Common myeloid progenitor, CD34-positive (primary cell): ENCODE results near the gene SCAPER.
"Not testable (repeated sequence)": the region's sequence is repeated elsewhere in the genome, so short reads cannot be mapped to it uniquely, and the experiment has no call there.

Source experiments
- CTCF ChIA-PET: fragments of 350-600 bp; sonication (Branson Sonifier 250); formaldehyde crosslinking; loops from one replicate; lab custom pipeline; 2021; ENCODE audit warnings: antibody characterized with exemption; lab: Charles Lee
- POLR2A ChIA-PET: fragments of 350-600 bp; sonication (Branson Sonifier 250); formaldehyde crosslinking; loops from one replicate; lab custom pipeline; 2021; ENCODE audit warnings: antibody characterized with exemption; lab: Charles Lee
- DNase-seq, 3 donors: peaks; one replicate each; pipeline versions ENCODE4 v3.0.0 to v3.0.0-alpha.2; 2013
- H3K27ac ChIP-seq, 2 experiments: 1 replicate in 1 of 2; 2 replicates in 1 of 2; pipeline ENCODE4 v1.7.0; 2013; ENCODE audit warnings: inconsistent platforms in 2 of 2, low read length in 2 of 2, mild to moderate bottlenecking in 2 of 2, low read depth in 1 of 2, moderate library complexity in 1 of 2; ENCODE audit not compliant: severe bottlenecking in 2 of 2, insufficient read depth in 1 of 2, poor library complexity in 1 of 2
- H3K27me3 ChIP-seq, 5 experiments: replicated peaks in 2 of 5; 1 replicate in 3 of 5; 2 replicates in 2 of 5; pipeline versions ENCODE4 v1.6.1 to v1.7.0; 2013; ENCODE audit warnings: low read length in 4 of 5, mild to moderate bottlenecking in 2 of 5, moderate library complexity in 2 of 5, inconsistent platforms in 1 of 5; ENCODE audit not compliant: insufficient read depth in 5 of 5, control insufficient read depth in 4 of 5
- H3K36me3 ChIP-seq, 4 experiments: 1 replicate in 2 of 4; 2 replicates in 2 of 4; pipeline versions ENCODE4 v1.6.1 to v1.7.0; 2013; ENCODE audit warnings: low read length in 3 of 4, control low read depth in 1 of 4, mild to moderate bottlenecking in 1 of 4; ENCODE audit not compliant: control insufficient read depth in 4 of 4, insufficient read depth in 4 of 4
- H3K4me1 ChIP-seq, 4 experiments: 1 replicate in 3 of 4; 2 replicates in 1 of 4; pipeline versions ENCODE4 v1.6.1 to v1.7.1; 2013; ENCODE audit warnings: low read length in 3 of 4, mild to moderate bottlenecking in 3 of 4, control low read depth in 1 of 4, inconsistent platforms in 1 of 4, moderate library complexity in 1 of 4; ENCODE audit not compliant: control insufficient read depth in 4 of 4, insufficient read depth in 4 of 4; ENCODE audit errors: control extremely low read depth in 1 of 4
- H3K4me3 ChIP-seq, 7 experiments: 1 replicate in 4 of 7; 2 replicates in 3 of 7; pipeline versions ENCODE4 v1.5.1 to v1.7.0; 2013; ENCODE audit warnings: mild to moderate bottlenecking in 7 of 7, low read length in 6 of 7, moderate library complexity in 6 of 7, inconsistent platforms in 2 of 7, low read depth in 2 of 7, control low read depth in 1 of 7; ENCODE audit not compliant: insufficient read depth in 4 of 7, control insufficient read depth in 1 of 7; ENCODE audit errors: extremely low read depth in 1 of 7
- H3K9me3 ChIP-seq, 5 experiments: 1 replicate in 4 of 5; 2 replicates in 1 of 5; pipeline versions ENCODE4 v1.6.1 to v1.7.1; 2013; ENCODE audit warnings: low read length in 4 of 5, mild to moderate bottlenecking in 2 of 5, inconsistent platforms in 1 of 5, low read depth in 1 of 5, moderate library complexity in 1 of 5; ENCODE audit not compliant: control insufficient read depth in 4 of 5, insufficient read depth in 2 of 5; ENCODE audit errors: control extremely low read depth in 1 of 5
- WGBS: methylation state at CpG from one replicate; pipeline ENCODE4 v1.1.5; 2013; ENCODE audit not compliant: insufficient coverage; 5-methylcytosine and 5-hydroxymethylcytosine counted together

The SCAPER gene

GRCh38 chr15:76737573-76737972, 167.6 kb downstream of the SCAPER start:
- H3K27me3 ChIP-seq, result no peaks in the 10 kb centered on the region
- H3K4me3 ChIP-seq, result no peak overlapping the region
- H3K36me3 ChIP-seq, result peaks cover 3 to 41% (median 10%) of the 10 kb centered on the region in 4 experiments
- no peaks in the 10 kb centered on the region for H3K4me1 ChIP-seq
- 100% methylated on average over 4 of the region's 4 CpGs for WGBS
- H3K27ac ChIP-seq, result no peak overlapping the region
- peaks cover 0 to 15% (median 4%) of the 10 kb centered on the region in 5 experiments for H3K9me3 ChIP-seq
- ChIA-PET POLR2A (no interaction called here), CTCF (no interaction called here)
- DNase-seq, result no peak

GRCh38 chr15:76732321-76732720, 172.8 kb downstream of the SCAPER start:
- H3K27ac ChIP-seq, H3K27me3 ChIP-seq, CTCF ChIA-PET, H3K4me3 ChIP-seq, H3K9me3 ChIP-seq, POLR2A ChIA-PET, DNase-seq, H3K4me1 ChIP-seq: not testable (repeated sequence)
- peaks cover 8 to 42% (median 11%) of the 10 kb centered on the region in 4 experiments for H3K36me3 ChIP-seq
- 100% methylated on average over 9 of the region's 9 CpGs for WGBS

- ChIA-PET POLR2A (interaction anchor here (0.6 kb wide), 1 partner anchor 466 kb away, joined by 5 read pairs; no protein-coding TSS in a partner anchor), CTCF (no interaction called here)
- DNase-seq, result no peak
- Histone ChIP-seq H3K4me1 (no peaks in the 10 kb centered on the region), H3K4me3 (no peak overlapping the region), H3K27ac (no peak overlapping the region), H3K36me3 (peaks cover 8 to 52% (median 18%) of the 10 kb centered on the region in 4 experiments), H3K27me3 (no peaks in the 10 kb centered on the region), H3K9me3 (peaks cover 0 to 9% (median 2%) of the 10 kb centered on the region in 5 experiments)
Observed at GRCh38 chr15:76730262-76730661, 174.9 kb downstream of the SCAPER start.

GRCh38 chr15:76718863-76719262, 186.3 kb downstream of the SCAPER start:
- ChIA-PET POLR2A (no interaction called here), CTCF (no interaction called here)
- Histone ChIP-seq H3K36me3 (peaks cover 0 to 27% (median 7%) of the 10 kb centered on the region in 4 experiments), H3K4me3 (no peak overlapping the region), H3K27ac (no peak overlapping the region), H3K4me1 (no peaks in the 10 kb centered on the region), H3K9me3 (peaks cover 0 to 30% (median 8%) of the 10 kb centered on the region in 5 experiments), H3K27me3 (no peaks in the 10 kb centered on the region)
- no peak for DNase-seq

- DNase-seq, result no peak
- Histone ChIP-seq H3K4me1 (no peaks in the 10 kb centered on the region), H3K27me3 (no peaks in the 10 kb centered on the region), H3K36me3 (peaks cover 0 to 27% (median 7%) of the 10 kb centered on the region in 4 experiments), H3K27ac (no peak overlapping the region), H3K4me3 (no peak overlapping the region), H3K9me3 (peaks cover 0 to 29% (median 8%) of the 10 kb centered on the region in 5 experiments)
- WGBS, result 100% methylated on average over 2 of the region's 4 CpGs
- ChIA-PET POLR2A (no interaction called here), CTCF (no interaction called here)
Observed at GRCh38 chr15:76714950-76715349, 190.2 kb downstream of the SCAPER start.

GRCh38 chr15:76711351-76711827, 193.8 kb downstream of the SCAPER start:
- H3K4me3 ChIP-seq, result no peak overlapping the region
- no peaks in the 10 kb centered on the region for H3K27me3 ChIP-seq
- H3K9me3 ChIP-seq, result peaks cover 0 to 19% (median 8%) of the 10 kb centered on the region in 5 experiments
- no peak overlapping the region for H3K27ac ChIP-seq
- POLR2A ChIA-PET, result no interaction called here
- WGBS, result no CpG with 5 or more reads among the region's 2 CpGs
- H3K4me1 ChIP-seq, result no peaks in the 10 kb centered on the region
- no peak for DNase-seq
- CTCF ChIA-PET, result no interaction called here
- H3K36me3 ChIP-seq, result peaks cover 0 to 20% (median 6%) of the 10 kb centered on the region in 4 experiments

GRCh38 chr15:76704032-76704431, 201.1 kb downstream of the SCAPER start:
- CTCF ChIA-PET, H3K27me3 ChIP-seq: not testable (repeated sequence)

More at GRCh38 chr15:76704032-76704431, 201.1 kb downstream of the SCAPER start:
- H3K4me3 ChIP-seq, H3K4me1 ChIP-seq, POLR2A ChIA-PET, DNase-seq, H3K9me3 ChIP-seq, H3K27ac ChIP-seq: not testable (repeated sequence)
- peaks cover 5 to 20% (median 13%) of the 10 kb centered on the region in 4 experiments for H3K36me3 ChIP-seq
- 83% methylated on average over 1 of the region's 1 CpG for WGBS
